WTC11 (cell line): ENCODE measurements around the gene CNPY1. TPM values are rescaled to one million over a fixed set of nuclear protein-coding genes. Genes with fewer than 3 reads are reported as not detected.

Source experiments
- ATAC-seq: fragments of 200-7000 bp; cut with Tn5 transposase; 2 replicates; pipeline ENCODE4 v1.10.0; 2021; ENCODE audit warnings: mild to moderate bottlenecking, moderate library complexity
- CTCF ChIA-PET: fragments of 300-600 bp; sonication (Branson Sonifier 250); formaldehyde crosslinking; loops from one replicate; lab custom pipeline; 2021; ENCODE audit warnings: antibody characterized with exemption; lab: Charles Lee
- POLR2A ChIA-PET: fragments of 350-600 bp; sonication (Branson Sonifier 250); formaldehyde crosslinking; loops from one replicate; lab custom pipeline; 2021; ENCODE audit warnings: antibody characterized with exemption; lab: Charles Lee
- DNase-seq: peaks from one replicate; pipeline ENCODE4 v3.0.0; 2021; ENCODE audit warnings: low spot score
- H3K27ac Mint-ChIP-seq: 2 replicates; pipeline ENCODE4 v1.8.0; 2021; ENCODE audit warnings: mixed read lengths
- H3K27me3 Mint-ChIP-seq: 2 replicates; pipeline ENCODE4 v1.8.0; 2021; ENCODE audit warnings: low read depth, mild to moderate bottlenecking, moderate library complexity, mixed read lengths
- H3K36me3 Mint-ChIP-seq: 2 replicates; pipeline ENCODE4 v1.8.0; 2021; ENCODE audit warnings: mixed read lengths
- H3K4me1 Mint-ChIP-seq: 2 replicates; pipeline ENCODE4 v1.8.0; 2022; ENCODE audit warnings: mixed read lengths
- H3K4me3 Mint-ChIP-seq: 2 replicates; pipeline ENCODE4 v1.8.0; 2021; ENCODE audit warnings: mild to moderate bottlenecking, moderate library complexity, mixed read lengths
- H3K9me3 Mint-ChIP-seq: 2 replicates; pipeline ENCODE4 v1.8.0; 2021; ENCODE audit warnings: mixed read lengths
- ARID4B ChIP-seq: sonication (generic); formaldehyde crosslinking; IDR thresholded peaks from 2 replicates; pipeline ENCODE4 v1.8.0; 2023; ENCODE audit warnings: missing genetic modification reagents, mild to moderate bottlenecking, borderline replicate concordance
- ATF1 ChIP-seq: sonication (generic); formaldehyde crosslinking; IDR thresholded peaks from 2 replicates; pipeline ENCODE4 v1.8.1; 2023; ENCODE audit warnings: mild to moderate bottlenecking, moderate library complexity, missing genetic modification reagents
- CBFB ChIP-seq: sonication (generic); formaldehyde crosslinking; IDR thresholded peaks from 2 replicates; pipeline ENCODE4 v1.8.1; 2022; ENCODE audit warnings: mild to moderate bottlenecking, low read depth, missing genetic modification reagents
- CREB1 ChIP-seq: sonication (generic); formaldehyde crosslinking; IDR thresholded peaks from 2 replicates; pipeline ENCODE4 v1.8.0; 2023; ENCODE audit warnings: mild to moderate bottlenecking, missing genetic modification reagents
- FOXJ3 ChIP-seq: sonication (generic); formaldehyde crosslinking; IDR thresholded peaks from 2 replicates; pipeline ENCODE4 v1.9.0; 2021; ENCODE audit warnings: missing genetic modification reagents, mild to moderate bottlenecking, borderline replicate concordance
- FOXP1 ChIP-seq: sonication (generic); formaldehyde crosslinking; IDR thresholded peaks from 2 replicates; pipeline ENCODE4 v1.8.0; 2022; ENCODE audit warnings: missing genetic modification reagents, mild to moderate bottlenecking, moderate library complexity, borderline replicate concordance
- GABPB1 ChIP-seq: sonication (generic); formaldehyde crosslinking; IDR thresholded peaks from 2 replicates; pipeline ENCODE4 v1.8.1; 2023; ENCODE audit warnings: mild to moderate bottlenecking, missing genetic modification reagents
- NFE2L1 ChIP-seq: sonication (generic); formaldehyde crosslinking; IDR thresholded peaks from 2 replicates; pipeline ENCODE4 v1.8.1; 2023; ENCODE audit warnings: missing genetic modification reagents
- NR3C1 ChIP-seq: sonication (generic); formaldehyde crosslinking; conservative IDR thresholded peaks from 2 replicates; pipeline ENCODE4 v1.8.1; 2023; ENCODE audit warnings: low read depth, mild to moderate bottlenecking, missing genetic modification reagents
- PRDM15 ChIP-seq: sonication (generic); formaldehyde crosslinking; IDR thresholded peaks from 2 replicates; pipeline ENCODE4 v1.8.0; 2022; ENCODE audit warnings: missing genetic modification reagents
- RELA ChIP-seq: sonication (generic); formaldehyde crosslinking; IDR thresholded peaks from 2 replicates; pipeline ENCODE4 v1.8.1; 2022; ENCODE audit warnings: missing genetic modification reagents, mild to moderate bottlenecking, borderline replicate concordance
- RORB ChIP-seq: fragments of 250-450 bp; sonication (Bioruptor Pico); IDR thresholded peaks from 2 replicates; pipeline ENCODE4 v1.9.0; 2021; ENCODE audit warnings: mild to moderate bottlenecking
- SOX15 ChIP-seq: fragments of 250-450 bp; sonication (Bioruptor Pico); IDR thresholded peaks from 2 replicates; pipeline ENCODE4 v1.9.0; 2021; ENCODE audit warnings: mild to moderate bottlenecking
- SP1 ChIP-seq: sonication (generic); formaldehyde crosslinking; conservative IDR thresholded peaks from 2 replicates; pipeline ENCODE4 v1.8.1; 2022; ENCODE audit warnings: missing genetic modification reagents
- TEAD4 ChIP-seq: sonication (generic); formaldehyde crosslinking; IDR thresholded peaks from 2 replicates; pipeline ENCODE4 v1.8.0; 2022; ENCODE audit warnings: mild to moderate bottlenecking, missing genetic modification reagents
- ZNF121 ChIP-seq: sonication (generic); formaldehyde crosslinking; IDR thresholded peaks from 2 replicates; pipeline ENCODE4 v1.8.0; 2023; ENCODE audit warnings: missing genetic modification reagents
- ZNF232 ChIP-seq: sonication (generic); formaldehyde crosslinking; IDR thresholded peaks from 2 replicates; pipeline ENCODE4 v1.8.0; 2022; ENCODE audit warnings: mild to moderate bottlenecking, missing genetic modification reagents
- ZNF263 ChIP-seq: sonication (generic); formaldehyde crosslinking; IDR thresholded peaks from 2 replicates; pipeline ENCODE4 v1.8.1; 2022; ENCODE audit warnings: low read depth, mild to moderate bottlenecking, moderate library complexity, missing genetic modification reagents
- ZNF281 ChIP-seq: sonication (generic); formaldehyde crosslinking; IDR thresholded peaks from 2 replicates; pipeline ENCODE4 v1.8.0; 2023; ENCODE audit warnings: mild to moderate bottlenecking, missing genetic modification reagents
- ZNF317 ChIP-seq: sonication (generic); formaldehyde crosslinking; IDR thresholded peaks from 2 replicates; pipeline ENCODE4 v1.8.1; 2023; ENCODE audit warnings: low read depth, mild to moderate bottlenecking, moderate library complexity, missing genetic modification reagents, borderline replicate concordance
- total RNA-seq: library from RNA; stranded (reverse); gene quantifications from 3 replicates; pipeline ENCODE4 v1.2.3, GENCODE V29; 2021

Gene CNPY1
- total RNA-seq, 1 experiment from 2014 or later, result 0.09 TPM

- TF ChIP-seq ZNF263 (CRISPR knock-in tag) (no peak), GABPB1 (CRISPR knock-in tag) (no peak)
Observed at GRCh38 chr7:155484483-155485399, 61.6 kb downstream of the CNPY1 start (continued).

GRCh38 chr7:155483868-155484325 lies 62.5 kb downstream of the CNPY1 start:
- peaks cover 10% of the 10 kb centered on the region for H3K9me3 Mint-ChIP-seq
- H3K27ac Mint-ChIP-seq, result no peak overlapping the region
- H3K4me3 Mint-ChIP-seq, result no peak overlapping the region
- CTCF ChIA-PET, result interaction anchor here (0.6 to 1.0 kb wide), 2 partner anchors 36 to 79 kb away, joined by 4 read pairs; no protein-coding TSS in a partner anchor
- H3K4me1 Mint-ChIP-seq, result peaks cover 26% of the 10 kb centered on the region
- peaks cover 7% of the 10 kb centered on the region; the same call in 1 of the 2 replicates for H3K36me3 Mint-ChIP-seq
- peaks cover 78% of the 10 kb centered on the region for H3K27me3 Mint-ChIP-seq
- DNase-seq (no peak), ATAC-seq (no peak)
- TF ChIP-seq CREB1 (CRISPR knock-in tag) (no peak), RORB (no peak), FOXP1 (CRISPR knock-in tag) (no peak), SOX15 (no peak)
- POLR2A ChIA-PET, result no interaction called here

- peaks cover 78% of the 10 kb centered on the region for H3K27me3 Mint-ChIP-seq
- POLR2A ChIA-PET, result no interaction called here
- no peak overlapping the region for H3K27ac Mint-ChIP-seq
- H3K36me3 Mint-ChIP-seq, result peaks cover 7% of the 10 kb centered on the region; the same call in 1 of the 2 replicates
- ATAC-seq (peak; percentile 38), DNase-seq (no peak)
- H3K9me3 Mint-ChIP-seq, result peaks cover 10% of the 10 kb centered on the region
- peak overlapping the region; percentile 9; the same call in 1 of the 2 replicates for H3K4me3 Mint-ChIP-seq
- H3K4me1 Mint-ChIP-seq, result peaks cover 24% of the 10 kb centered on the region
- CTCF ChIA-PET, result no interaction called here
- TF ChIP-seq RELA (CRISPR knock-in tag) (no peak), GABPB1 (CRISPR knock-in tag) (no peak), SP1 (CRISPR knock-in tag) (no peak), FOXJ3 (CRISPR knock-in tag) (no peak), ZNF121 (CRISPR knock-in tag) (no peak), ATF1 (CRISPR knock-in tag) (no peak), NFE2L1 (CRISPR knock-in tag) (no peak), PRDM15 (CRISPR knock-in tag) (no peak), NR3C1 (CRISPR knock-in tag) (no peak), ZNF232 (no peak), TEAD4 (CRISPR knock-in tag) (no peak), ZNF317 (CRISPR knock-in tag) (no peak), CBFB (CRISPR knock-in tag) (no peak), ZNF281 (CRISPR knock-in tag) (no peak), ARID4B (CRISPR knock-in tag) (no peak)
Observed at GRCh38 chr7:155483245-155483644, 63.1 kb downstream of the CNPY1 start.
